Chondrocyte (in vitro differentiated cells): ENCODE results near the gene E2F1. TPM values are rescaled to one million over a fixed set of nuclear protein-coding genes. Genes with fewer than 3 reads are reported as not detected.
"Not testable (repeated sequence)": the region's sequence is repeated elsewhere in the genome, so short reads cannot be mapped to it uniquely, and the experiment has no call there.

ENCODE experiments used
- DNase-seq: peaks from one replicate; pipeline ENCODE4 v3.0.0; 2021; ENCODE audit warnings: mixed read lengths, low spot score
- H3K27ac Mint-ChIP-seq: one replicate; pipeline ENCODE4 v1.8.0; 2021; ENCODE audit warnings: mild to moderate bottlenecking, moderate library complexity, mixed read lengths; ENCODE audit not compliant: unreplicated experiment
- H3K27me3 Mint-ChIP-seq: 2 replicates; pipeline ENCODE4 v1.8.0; 2021; ENCODE audit warnings: low read depth, mixed read lengths
- H3K36me3 Mint-ChIP-seq: 2 replicates; pipeline ENCODE4 v1.8.0; 2021; ENCODE audit warnings: low read depth, mixed read lengths
- H3K4me1 Mint-ChIP-seq: 2 replicates; pipeline ENCODE4 v1.8.0; 2021; ENCODE audit warnings: low read depth, mild to moderate bottlenecking, mixed read lengths
- H3K4me3 Mint-ChIP-seq: one replicate; pipeline ENCODE4 v1.8.0; 2021; ENCODE audit warnings: mild to moderate bottlenecking, moderate library complexity, mixed read lengths; ENCODE audit not compliant: unreplicated experiment
- H3K9me3 Mint-ChIP-seq: 2 replicates; pipeline ENCODE4 v1.8.0; 2021; ENCODE audit warnings: low read depth, mixed read lengths
- CTCF ChIP-seq: fragments of 200-600 bp; sonication (generic); IDR thresholded peaks from 2 replicates; pipeline ENCODE4 v1.5.0; 2021; ENCODE audit warnings: antibody characterized with exemption, mild to moderate bottlenecking, moderate library complexity
- total RNA-seq: library from RNA; stranded (reverse); gene quantifications from 3 replicates; pipeline ENCODE4 v1.2.1, GENCODE V29; 2021

Gene E2F1
- total RNA-seq, 1 donor from 2014 or later = 7.6 TPM

- Mint-ChIP-seq H3K4me1 (no peaks in the 10 kb centered on the region), H3K36me3 (no peaks in the 10 kb centered on the region), H3K9me3 (no peaks in the 10 kb centered on the region), H3K27ac (no peak overlapping the region), H3K4me3 (no peak overlapping the region), H3K27me3 (no peaks in the 10 kb centered on the region)
- no peak for TF ChIP-seq CTCF
- no peak for DNase-seq
Measured at GRCh38 chr20:33702861-33703260, 16.7 kb upstream of the E2F1 start.

- no peak overlapping the region for H3K4me3 Mint-ChIP-seq
- H3K4me1 Mint-ChIP-seq = no peaks in the 10 kb centered on the region
- no peaks in the 10 kb centered on the region for H3K27me3 Mint-ChIP-seq
- no peak overlapping the region for H3K27ac Mint-ChIP-seq
- no peak for DNase-seq
- no peaks in the 10 kb centered on the region for H3K9me3 Mint-ChIP-seq
- TF ChIP-seq CTCF = no peak
- no peaks in the 10 kb centered on the region for H3K36me3 Mint-ChIP-seq
Measured at GRCh38 chr20:33701629-33702450, 15.7 kb upstream of the E2F1 start.

- not testable (repeated sequence) for H3K27me3 Mint-ChIP-seq, H3K36me3 Mint-ChIP-seq, H3K4me3 Mint-ChIP-seq, H3K4me1 Mint-ChIP-seq, H3K27ac Mint-ChIP-seq, H3K9me3 Mint-ChIP-seq, DNase-seq
Measured at GRCh38 chr20:33700696-33701441, 14.7 kb upstream of the E2F1 start.

- H3K9me3 Mint-ChIP-seq, H3K4me1 Mint-ChIP-seq, H3K27ac Mint-ChIP-seq, H3K4me3 Mint-ChIP-seq, H3K27me3 Mint-ChIP-seq, H3K36me3 Mint-ChIP-seq, DNase-seq: not testable (repeated sequence)
Measured at GRCh38 chr20:33698966-33699365, 12.8 kb upstream of the E2F1 start.

- H3K36me3 Mint-ChIP-seq = no peaks in the 10 kb centered on the region
- H3K4me3 Mint-ChIP-seq = no peak overlapping the region
- DNase-seq = no peak
- no peaks in the 10 kb centered on the region for H3K9me3 Mint-ChIP-seq
- TF ChIP-seq CTCF = no peak
- H3K4me1 Mint-ChIP-seq = no peaks in the 10 kb centered on the region
- H3K27ac Mint-ChIP-seq = no peak overlapping the region
- H3K27me3 Mint-ChIP-seq = no peaks in the 10 kb centered on the region
Measured at GRCh38 chr20:33697129-33697528, 10.9 kb upstream of the E2F1 start.

GRCh38 chr20:33696448-33696847, 10.3 kb upstream of the E2F1 start:
- no peaks in the 10 kb centered on the region for H3K27me3 Mint-ChIP-seq

More at GRCh38 chr20:33696448-33696847, 10.3 kb upstream of the E2F1 start:
- DNase-seq = no peak
- no peak overlapping the region for H3K27ac Mint-ChIP-seq
- H3K9me3 Mint-ChIP-seq = no peaks in the 10 kb centered on the region
- no peak for TF ChIP-seq CTCF
- H3K4me3 Mint-ChIP-seq = no peak overlapping the region
- H3K36me3 Mint-ChIP-seq = no peaks in the 10 kb centered on the region
- no peaks in the 10 kb centered on the region for H3K4me1 Mint-ChIP-seq
